ENCODE data around the gene CFAP92.

Gene CFAP92

DNA sequence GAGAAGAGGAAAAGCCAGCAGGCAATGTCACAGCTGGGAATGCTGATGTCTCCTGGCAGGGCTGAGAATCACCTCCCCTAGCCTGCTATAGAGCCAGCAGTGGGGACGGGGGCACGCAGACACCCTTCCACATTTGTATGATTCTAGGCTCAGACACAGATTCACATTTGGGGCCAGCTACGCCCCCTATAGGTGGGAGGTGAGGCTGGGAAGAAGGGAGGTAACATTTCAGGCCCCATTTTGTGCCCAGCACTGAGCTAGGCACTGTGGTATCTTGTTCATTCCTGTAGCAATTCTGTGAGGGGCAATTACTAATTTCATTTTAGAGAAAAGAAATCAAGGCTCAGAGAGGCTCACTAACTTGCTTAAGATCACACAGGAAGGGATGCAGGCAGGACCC lies 130.3 kb downstream of the CFAP92 start:
- no peaks in the 10 kb centered on the region for H3K79me2 ChIP-seq (ENCODE audit: insufficient read depth, low read length)
- H2AFZ ChIP-seq (ENCODE audit: low read length), result no peak overlapping the region
- peaks cover 24% of the 10 kb centered on the region for H3K9me3 ChIP-seq (ENCODE audit: low read length)
- H3K4me3 ChIP-seq (ENCODE audit: low read depth, low read length, poor library complexity, severe bottlenecking), result no peak overlapping the region
- H3K9me2 ChIP-seq (ENCODE audit: low read depth, low read length), result no peaks in the 10 kb centered on the region
- no peaks in the 10 kb centered on the region for H3K4me1 ChIP-seq (ENCODE audit: insufficient read depth, low read length, severe bottlenecking)
- H3K9ac ChIP-seq (ENCODE audit: low read length), result no peak overlapping the region
- H4K20me1 ChIP-seq (ENCODE audit: insufficient read depth, low read length), result no peaks in the 10 kb centered on the region
- no peak overlapping the region for H3K4me2 ChIP-seq (ENCODE audit: low read length)
- peaks cover 16% of the 10 kb centered on the region; the same call in 1 of the 2 replicates for H3K36me3 ChIP-seq (ENCODE audit: insufficient read depth, low read length)
- no peaks in the 10 kb centered on the region for H3K27me3 ChIP-seq (ENCODE audit: insufficient read depth, low read length)
- H3K27ac ChIP-seq (ENCODE audit: low read depth, low read length, poor library complexity, severe bottlenecking), result no peak overlapping the region
- no peaks in the 10 kb centered on the region for H3F3A ChIP-seq (ENCODE audit: insufficient read depth, low read length)
- TF ChIP-seq, protein P1, sequence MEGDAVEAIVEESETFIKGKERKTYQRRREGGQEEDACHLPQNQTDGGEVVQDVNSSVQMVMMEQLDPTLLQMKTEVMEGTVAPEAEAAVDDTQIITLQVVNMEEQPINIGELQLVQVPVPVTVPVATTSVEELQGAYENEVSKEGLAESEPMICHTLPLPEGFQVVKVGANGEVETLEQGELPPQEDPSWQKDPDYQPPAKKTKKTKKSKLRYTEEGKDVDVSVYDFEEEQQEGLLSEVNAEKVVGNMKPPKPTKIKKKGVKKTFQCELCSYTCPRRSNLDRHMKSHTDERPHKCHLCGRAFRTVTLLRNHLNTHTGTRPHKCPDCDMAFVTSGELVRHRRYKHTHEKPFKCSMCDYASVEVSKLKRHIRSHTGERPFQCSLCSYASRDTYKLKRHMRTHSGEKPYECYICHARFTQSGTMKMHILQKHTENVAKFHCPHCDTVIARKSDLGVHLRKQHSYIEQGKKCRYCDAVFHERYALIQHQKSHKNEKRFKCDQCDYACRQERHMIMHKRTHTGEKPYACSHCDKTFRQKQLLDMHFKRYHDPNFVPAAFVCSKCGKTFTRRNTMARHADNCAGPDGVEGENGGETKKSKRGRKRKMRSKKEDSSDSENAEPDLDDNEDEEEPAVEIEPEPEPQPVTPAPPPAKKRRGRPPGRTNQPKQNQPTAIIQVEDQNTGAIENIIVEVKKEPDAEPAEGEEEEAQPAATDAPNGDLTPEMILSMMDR (IDR thresholded peaks at IDR 0.05; ENCODE audit: low read length), result peak; percentile 66
- TF ChIP-seq EZH2 (IDR thresholded peaks at IDR 0.05; ENCODE audit: borderline replicate concordance, low read length), result no peak

DNA sequence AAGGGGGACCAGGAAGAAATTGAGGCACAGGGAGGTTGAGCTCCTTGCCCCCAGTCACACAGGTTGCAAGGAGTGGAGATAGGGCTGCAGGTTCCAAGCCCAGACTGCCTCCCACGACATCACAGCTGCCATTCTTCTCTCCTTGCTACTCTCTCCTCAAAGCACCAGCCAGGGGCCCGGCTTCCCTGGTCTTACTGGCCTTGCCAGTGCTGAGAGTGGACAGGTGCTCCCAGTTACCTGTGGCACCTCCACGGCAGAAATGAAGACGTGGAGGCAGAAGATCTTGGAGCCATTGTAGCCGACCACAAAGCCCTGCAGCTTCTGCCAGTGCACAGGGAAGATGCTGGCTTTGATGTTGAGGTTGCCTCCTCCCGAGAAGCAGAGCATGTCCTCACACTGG lies 132.4 kb downstream of the CFAP92 start:
- Histone ChIP-seq H3K36me3 (ENCODE audit: insufficient read depth, low read length) (peaks cover 23% of the 10 kb centered on the region; the same call in 1 of the 2 replicates), H3K9me2 (ENCODE audit: low read depth, low read length) (no peaks in the 10 kb centered on the region), H3K79me2 (ENCODE audit: insufficient read depth, low read length) (no peaks in the 10 kb centered on the region), H3F3A (ENCODE audit: insufficient read depth, low read length) (no peaks in the 10 kb centered on the region), H2AFZ (ENCODE audit: low read length) (no peak overlapping the region), H3K27me3 (ENCODE audit: insufficient read depth, low read length) (no peaks in the 10 kb centered on the region), H3K9me3 (ENCODE audit: low read length) (peaks cover 33% of the 10 kb centered on the region), H3K9ac (ENCODE audit: low read length) (no peak overlapping the region), H3K27ac (ENCODE audit: low read depth, low read length, poor library complexity, severe bottlenecking) (no peak overlapping the region), H3K4me1 (ENCODE audit: insufficient read depth, low read length, severe bottlenecking) (no peaks in the 10 kb centered on the region), H3K4me3 (ENCODE audit: low read depth, low read length, poor library complexity, severe bottlenecking) (no peak overlapping the region), H3K4me2 (ENCODE audit: low read length) (no peak overlapping the region), H4K20me1 (ENCODE audit: insufficient read depth, low read length) (no peaks in the 10 kb centered on the region)
- no peak for TF ChIP-seq EZH2 (IDR thresholded peaks at IDR 0.05; ENCODE audit: borderline replicate concordance, low read length)
- TF ChIP-seq, protein P1 (IDR thresholded peaks at IDR 0.05; ENCODE audit: low read length), result no peak

Measured in OCI-LY1 (cell line).